GM18951 (cell line): Measurements from ENCODE around the gene DHRS2.

Experiments
- POLR2A ChIP-seq: IDR thresholded peaks from 4 replicates; pipeline ENCODE4 v1.6.1; 2011; ENCODE audit warnings: mild to moderate bottlenecking; ENCODE audit not compliant: insufficient read length, insufficient read depth; ENCODE audit errors: extremely low read depth
- in situ Hi-C: fragments of 300-500 bp; cut with MboI; formaldehyde crosslinking; loops from one replicate; pipeline ENCODE4 v1.12.0; 2022; ENCODE audit warnings: low sequenced_read_pairs, mixed read lengths, inconsistent platforms; ENCODE audit not compliant: unreplicated experiment

The DHRS2 gene

GRCh38 chr14:23620177-23620702, 15.9 kb upstream of the DHRS2 start:
- in situ Hi-C loops: no loop called here

GRCh38 chr14:23621204-23621931, 14.8 kb upstream of the DHRS2 start:
- in situ Hi-C loops: no loop called here
- TF ChIP-seq POLR2A: no peak

More at GRCh38 chr14:23620177-23620702, 15.9 kb upstream of the DHRS2 start:
- TF ChIP-seq POLR2A: no peak

- in situ Hi-C loops: no loop called here
- TF ChIP-seq POLR2A: no peak
Observed at GRCh38 chr14:23621932-23622730, 14.0 kb upstream of the DHRS2 start.

- in situ Hi-C loops: no loop called here
Observed at GRCh38 chr14:23622990-23623389, 13.2 kb upstream of the DHRS2 start.

GRCh38 chr14:23623962-23624361, 12.2 kb upstream of the DHRS2 start:
- no peak for TF ChIP-seq POLR2A
- in situ Hi-C loops: no loop called here

More at GRCh38 chr14:23622990-23623389, 13.2 kb upstream of the DHRS2 start:
- no peak for TF ChIP-seq POLR2A

- no peak for TF ChIP-seq POLR2A
- in situ Hi-C loops: no loop called here
Observed at GRCh38 chr14:23624830-23625404, 11.2 kb upstream of the DHRS2 start.

GRCh38 chr14:23626946-23627345, 9.2 kb upstream of the DHRS2 start:
- in situ Hi-C loops: no loop called here
- TF ChIP-seq POLR2A: no peak

GRCh38 chr14:23627961-23628360, 8.2 kb upstream of the DHRS2 start:
- no peak for TF ChIP-seq POLR2A

GRCh38 chr14:23629204-23629603, 7.0 kb upstream of the DHRS2 start:
- in situ Hi-C loops: no loop called here
- no peak for TF ChIP-seq POLR2A

More at GRCh38 chr14:23627961-23628360, 8.2 kb upstream of the DHRS2 start:
- in situ Hi-C loops: no loop called here

GRCh38 chr14:23629832-23630396, 6.2 kb upstream of the DHRS2 start:
- in situ Hi-C loops: no loop called here
- TF ChIP-seq POLR2A: no peak

- in situ Hi-C loops: no loop called here
- TF ChIP-seq POLR2A: no peak
Observed at GRCh38 chr14:23630687-23631086, 5.5 kb upstream of the DHRS2 start.

- TF ChIP-seq POLR2A: no peak
- in situ Hi-C loops: no loop called here
Observed at GRCh38 chr14:23631234-23631633, 4.9 kb upstream of the DHRS2 start.
